Measurements from ENCODE around the gene DHODH. TPM values are rescaled to one million over a fixed set of nuclear protein-coding genes. Genes with fewer than 3 reads are reported as not detected.
"Not testable (repeated sequence)": the region's sequence is repeated elsewhere in the genome, so short reads cannot be mapped to it uniquely, and the experiment has no call there.

DHODH gene
- total RNA-seq, 1 experiment from 2014 or later = 8.2 TPM

- H3K4me1 ChIP-seq = no peaks in the 10 kb centered on the region
- H3K27ac ChIP-seq = no peak overlapping the region
- H3K4me3 ChIP-seq = no peak overlapping the region
- H3K27me3 ChIP-seq = no peaks in the 10 kb centered on the region
- no peak for DNase-seq
- H3K9me3 ChIP-seq (replicated peaks) = no peaks in the 10 kb centered on the region
- no peaks in the 10 kb centered on the region for H3K36me3 ChIP-seq
Observed at GRCh38 chr16:72025404-72026114, 17.0 kb downstream of the DHODH start.

GRCh38 chr16:72027669-72028378 lies 19.3 kb downstream of the DHODH start:
- no peaks in the 10 kb centered on the region for H3K4me1 ChIP-seq
- H3K4me3 ChIP-seq = no peak overlapping the region
- DNase-seq = no peak
- no peaks in the 10 kb centered on the region for H3K36me3 ChIP-seq
- H3K27me3 ChIP-seq = no peaks in the 10 kb centered on the region
- no peak overlapping the region for H3K27ac ChIP-seq
- no peaks in the 10 kb centered on the region for H3K9me3 ChIP-seq (replicated peaks)

GRCh38 chr16:72029567-72030271 lies 21.2 kb downstream of the DHODH start:
- Histone ChIP-seq H3K27me3 (no peaks in the 10 kb centered on the region), H3K27ac (no peak overlapping the region), H3K36me3 (no peaks in the 10 kb centered on the region), H3K9me3 (replicated peaks) (no peaks in the 10 kb centered on the region), H3K4me3 (no peak overlapping the region), H3K4me1 (no peaks in the 10 kb centered on the region)
- no peak for DNase-seq

- Histone ChIP-seq H3K9me3 (replicated peaks) (no peaks in the 10 kb centered on the region), H3K27ac (no peak overlapping the region), H3K4me3 (no peak overlapping the region), H3K36me3 (no peaks in the 10 kb centered on the region), H3K27me3 (no peaks in the 10 kb centered on the region), H3K4me1 (no peaks in the 10 kb centered on the region)
- no peak for DNase-seq
Observed at GRCh38 chr16:72033437-72033836, 24.9 kb downstream of the DHODH start.

GRCh38 chr16:72036098-72036497 lies 27.6 kb downstream of the DHODH start:
- Histone ChIP-seq H3K4me3 (no peak overlapping the region), H3K9me3 (replicated peaks) (no peaks in the 10 kb centered on the region), H3K4me1 (no peaks in the 10 kb centered on the region), H3K36me3 (no peaks in the 10 kb centered on the region), H3K27ac (no peak overlapping the region), H3K27me3 (no peaks in the 10 kb centered on the region)
- no peak for DNase-seq

- Histone ChIP-seq H3K4me1 (peaks cover 14% of the 10 kb centered on the region), H3K36me3 (no peaks in the 10 kb centered on the region), H3K27ac (peak overlapping the region; percentile 46), H3K4me3 (no peak overlapping the region), H3K27me3 (no peaks in the 10 kb centered on the region), H3K9me3 (replicated peaks) (no peaks in the 10 kb centered on the region)
- DNase-seq = peak; percentile 82 to 91
Observed at GRCh38 chr16:72042157-72042660, 33.7 kb downstream of the DHODH start.

GRCh38 chr16:72043058-72043457 lies 34.5 kb downstream of the DHODH start:
- no peak overlapping the region for H3K4me3 ChIP-seq
- H3K27me3 ChIP-seq = no peaks in the 10 kb centered on the region
- no peaks in the 10 kb centered on the region for H3K36me3 ChIP-seq
- H3K4me1 ChIP-seq = peaks cover 14% of the 10 kb centered on the region
- no peaks in the 10 kb centered on the region for H3K9me3 ChIP-seq (replicated peaks)
- no peak overlapping the region for H3K27ac ChIP-seq
- no peak for DNase-seq

GRCh38 chr16:72043539-72043938 lies 35.0 kb downstream of the DHODH start:
- no peak overlapping the region for H3K4me3 ChIP-seq
- H3K27me3 ChIP-seq = no peaks in the 10 kb centered on the region
- H3K36me3 ChIP-seq = no peaks in the 10 kb centered on the region
- no peak overlapping the region for H3K27ac ChIP-seq
- peaks cover 14% of the 10 kb centered on the region for H3K4me1 ChIP-seq
- DNase-seq = no peak
- no peaks in the 10 kb centered on the region for H3K9me3 ChIP-seq (replicated peaks)

- H3K4me1 ChIP-seq = peaks cover 14% of the 10 kb centered on the region
- no peaks in the 10 kb centered on the region for H3K9me3 ChIP-seq (replicated peaks)
- H3K27ac ChIP-seq = no peak overlapping the region
- no peaks in the 10 kb centered on the region for H3K36me3 ChIP-seq
- no peaks in the 10 kb centered on the region for H3K27me3 ChIP-seq
- H3K4me3 ChIP-seq = no peak overlapping the region
- no peak for DNase-seq
Observed at GRCh38 chr16:72044296-72044695, 35.8 kb downstream of the DHODH start.

GRCh38 chr16:72044825-72045359 lies 36.3 kb downstream of the DHODH start:
- no peak for DNase-seq
- H3K4me1 ChIP-seq = peaks cover 14% of the 10 kb centered on the region
- H3K27me3 ChIP-seq = no peaks in the 10 kb centered on the region
- no peaks in the 10 kb centered on the region for H3K36me3 ChIP-seq
- H3K27ac ChIP-seq = no peak overlapping the region
- no peak overlapping the region for H3K4me3 ChIP-seq
- H3K9me3 ChIP-seq (replicated peaks) = no peaks in the 10 kb centered on the region

GRCh38 chr16:72049110-72049509 lies 40.6 kb downstream of the DHODH start:
- H3K36me3 ChIP-seq = no peaks in the 10 kb centered on the region
- H3K4me1 ChIP-seq = no peaks in the 10 kb centered on the region
- DNase-seq = no peak
- no peaks in the 10 kb centered on the region for H3K9me3 ChIP-seq (replicated peaks)
- no peak overlapping the region for H3K27ac ChIP-seq
- H3K4me3 ChIP-seq = no peak overlapping the region
- no peaks in the 10 kb centered on the region for H3K27me3 ChIP-seq

- H3K36me3 ChIP-seq = no peaks in the 10 kb centered on the region
- no peaks in the 10 kb centered on the region for H3K9me3 ChIP-seq (replicated peaks)
- no peak for DNase-seq
- no peak overlapping the region for H3K27ac ChIP-seq
- H3K4me1 ChIP-seq = no peaks in the 10 kb centered on the region
- H3K27me3 ChIP-seq = no peaks in the 10 kb centered on the region
- no peak overlapping the region for H3K4me3 ChIP-seq
Observed at GRCh38 chr16:72050769-72051464, 42.4 kb downstream of the DHODH start.

GRCh38 chr16:72051818-72052217 lies 43.3 kb downstream of the DHODH start:
- H3K27me3 ChIP-seq = no peaks in the 10 kb centered on the region
- H3K9me3 ChIP-seq (replicated peaks) = no peaks in the 10 kb centered on the region
- no peak overlapping the region for H3K4me3 ChIP-seq
- no peaks in the 10 kb centered on the region for H3K36me3 ChIP-seq
- H3K27ac ChIP-seq = no peak overlapping the region
- H3K4me1 ChIP-seq = no peaks in the 10 kb centered on the region
- DNase-seq = no peak

- H3K9me3 ChIP-seq (replicated peaks); DNase-seq; H3K4me1 ChIP-seq; H3K27me3 ChIP-seq; H3K4me3 ChIP-seq; H3K27ac ChIP-seq; H3K36me3 ChIP-seq: not testable (repeated sequence)
Observed at GRCh38 chr16:72054254-72054847, 45.8 kb downstream of the DHODH start, which contains the start of gene HP. TSS of gene HP (plus strand) at chr16:72054505. CDS start at chr16:72054653, 148 bp downstream.
